NCI-H1048 (cell line): ENCODE results near the gene RUNX1.

Source experiments
- DNase-seq: peaks from one replicate; lab custom pipeline; 2025; lab: John Stamatoyannopoulos, UW

The RUNX1 gene

GRCh38 chr21:35059742-35060141 is 10.6 kb upstream of the RUNX1 start:
- no peak for DNase-seq

- no peak for DNase-seq
Observed at GRCh38 chr21:35058058-35058457, 9.0 kb upstream of the RUNX1 start.

GRCh38 chr21:35057428-35057827 is 8.3 kb upstream of the RUNX1 start:
- DNase-seq, result no peak

GRCh38 chr21:35053356-35054096 is 4.4 kb upstream of the RUNX1 start:
- no peak for DNase-seq

GRCh38 chr21:35052801-35053200 is 3.7 kb upstream of the RUNX1 start:
- no peak for DNase-seq

- no peak for DNase-seq
Observed at GRCh38 chr21:35051287-35051818, 2.3 kb upstream of the RUNX1 start.

- DNase-seq, result no peak
Observed at GRCh38 chr21:35050348-35051286, 1.5 kb upstream of the RUNX1 start.

- DNase-seq, result no peak
Observed at GRCh38 chr21:35048183-35048601, 910 bp downstream of the RUNX1 start.

- DNase-seq, result no peak
Observed at GRCh38 chr21:35046880-35047229, 2.2 kb downstream of the RUNX1 start.

GRCh38 chr21:35046263-35046624 is 2.9 kb downstream of the RUNX1 start:
- no peak for DNase-seq

GRCh38 chr21:35045542-35046262 is 3.4 kb downstream of the RUNX1 start:
- no peak for DNase-seq

- DNase-seq, result no peak
Observed at GRCh38 chr21:35044770-35045541, 4.1 kb downstream of the RUNX1 start.

GRCh38 chr21:35044128-35044527 is 5.0 kb downstream of the RUNX1 start:
- DNase-seq, result no peak

GRCh38 chr21:35043549-35043948 is 5.6 kb downstream of the RUNX1 start:
- no peak for DNase-seq

GRCh38 chr21:35042836-35043235 is 6.3 kb downstream of the RUNX1 start:
- DNase-seq, result no peak

- no peak for DNase-seq
Observed at GRCh38 chr21:35041881-35042280, 7.2 kb downstream of the RUNX1 start.

GRCh38 chr21:35041122-35041521 is 8.0 kb downstream of the RUNX1 start:
- no peak for DNase-seq

- DNase-seq, result no peak
Observed at GRCh38 chr21:35039595-35040289, 9.4 kb downstream of the RUNX1 start.

GRCh38 chr21:35038772-35039319 is 10.3 kb downstream of the RUNX1 start:
- DNase-seq, result no peak

GRCh38 chr21:35037384-35037765 is 11.7 kb downstream of the RUNX1 start:
- no peak for DNase-seq
